Activated CD8-positive, alpha-beta T cell treated with anti-CD3 and anti-CD28 coated beads, Interleukin-2, amount 10 ng/mL, durations not matched to agents 7 days and 5 days (primary cell): ENCODE data around the gene AREL1. TPM values are rescaled to one million over a fixed set of nuclear protein-coding genes. Genes with fewer than 3 reads are reported as not detected.
"Not testable (repeated sequence)": the region's sequence is repeated elsewhere in the genome, so short reads cannot be mapped to it uniquely, and the experiment has no call there.

Experiments
- ATAC-seq: fragments of 150-1000 bp; cut with Tn5 transposase; one replicate; pipeline ENCODE4 v1.10.0; 2021; ENCODE audit warnings: moderate library complexity
- CTCF ChIA-PET: fragments of 350-600 bp; sonication (Branson Sonifier 250); formaldehyde crosslinking; loops from one replicate; lab custom pipeline; 2021; ENCODE audit warnings: antibody characterized with exemption; lab: Charles Lee
- POLR2A ChIA-PET: fragments of 350-600 bp; sonication (Branson Sonifier 250); formaldehyde crosslinking; loops from one replicate; lab custom pipeline; 2021; ENCODE audit warnings: antibody characterized with exemption; lab: Charles Lee
- DNase-seq: peaks from one replicate; pipeline ENCODE4 v3.0.0-alpha.2; 2020
- H3K27ac Mint-ChIP-seq: one replicate; pipeline ENCODE4 v1.8.0; 2021; ENCODE audit warnings: mild to moderate bottlenecking, mixed read lengths
- H3K27me3 Mint-ChIP-seq: one replicate; pipeline ENCODE4 v1.8.0; 2021; ENCODE audit warnings: low read depth, mixed read lengths
- H3K36me3 Mint-ChIP-seq: one replicate; pipeline ENCODE4 v1.8.0; 2021; ENCODE audit warnings: low read depth, mixed read lengths
- H3K4me1 Mint-ChIP-seq: one replicate; pipeline ENCODE4 v1.8.0; 2021; ENCODE audit warnings: low read depth, mixed read lengths
- H3K4me3 Mint-ChIP-seq: one replicate; pipeline ENCODE4 v1.8.0; 2021; ENCODE audit warnings: mild to moderate bottlenecking, mixed read lengths
- H3K9me3 Mint-ChIP-seq: one replicate; pipeline ENCODE4 v1.8.0; 2022; ENCODE audit warnings: mixed read lengths; ENCODE audit not compliant: insufficient read depth
- total RNA-seq, 2 experiments: library from RNA; stranded (reverse); gene quantifications; one replicate each; pipeline ENCODE4 v1.2.3, GENCODE V29; 2021

The AREL1 gene, protein sequence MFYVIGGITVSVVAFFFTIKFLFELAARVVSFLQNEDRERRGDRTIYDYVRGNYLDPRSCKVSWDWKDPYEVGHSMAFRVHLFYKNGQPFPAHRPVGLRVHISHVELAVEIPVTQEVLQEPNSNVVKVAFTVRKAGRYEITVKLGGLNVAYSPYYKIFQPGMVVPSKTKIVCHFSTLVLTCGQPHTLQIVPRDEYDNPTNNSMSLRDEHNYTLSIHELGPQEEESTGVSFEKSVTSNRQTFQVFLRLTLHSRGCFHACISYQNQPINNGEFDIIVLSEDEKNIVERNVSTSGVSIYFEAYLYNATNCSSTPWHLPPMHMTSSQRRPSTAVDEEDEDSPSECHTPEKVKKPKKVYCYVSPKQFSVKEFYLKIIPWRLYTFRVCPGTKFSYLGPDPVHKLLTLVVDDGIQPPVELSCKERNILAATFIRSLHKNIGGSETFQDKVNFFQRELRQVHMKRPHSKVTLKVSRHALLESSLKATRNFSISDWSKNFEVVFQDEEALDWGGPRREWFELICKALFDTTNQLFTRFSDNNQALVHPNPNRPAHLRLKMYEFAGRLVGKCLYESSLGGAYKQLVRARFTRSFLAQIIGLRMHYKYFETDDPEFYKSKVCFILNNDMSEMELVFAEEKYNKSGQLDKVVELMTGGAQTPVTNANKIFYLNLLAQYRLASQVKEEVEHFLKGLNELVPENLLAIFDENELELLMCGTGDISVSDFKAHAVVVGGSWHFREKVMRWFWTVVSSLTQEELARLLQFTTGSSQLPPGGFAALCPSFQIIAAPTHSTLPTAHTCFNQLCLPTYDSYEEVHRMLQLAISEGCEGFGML
- 10 to 100 TPM; 44.1 to 44.9 TPM for total RNA-seq

DNA sequence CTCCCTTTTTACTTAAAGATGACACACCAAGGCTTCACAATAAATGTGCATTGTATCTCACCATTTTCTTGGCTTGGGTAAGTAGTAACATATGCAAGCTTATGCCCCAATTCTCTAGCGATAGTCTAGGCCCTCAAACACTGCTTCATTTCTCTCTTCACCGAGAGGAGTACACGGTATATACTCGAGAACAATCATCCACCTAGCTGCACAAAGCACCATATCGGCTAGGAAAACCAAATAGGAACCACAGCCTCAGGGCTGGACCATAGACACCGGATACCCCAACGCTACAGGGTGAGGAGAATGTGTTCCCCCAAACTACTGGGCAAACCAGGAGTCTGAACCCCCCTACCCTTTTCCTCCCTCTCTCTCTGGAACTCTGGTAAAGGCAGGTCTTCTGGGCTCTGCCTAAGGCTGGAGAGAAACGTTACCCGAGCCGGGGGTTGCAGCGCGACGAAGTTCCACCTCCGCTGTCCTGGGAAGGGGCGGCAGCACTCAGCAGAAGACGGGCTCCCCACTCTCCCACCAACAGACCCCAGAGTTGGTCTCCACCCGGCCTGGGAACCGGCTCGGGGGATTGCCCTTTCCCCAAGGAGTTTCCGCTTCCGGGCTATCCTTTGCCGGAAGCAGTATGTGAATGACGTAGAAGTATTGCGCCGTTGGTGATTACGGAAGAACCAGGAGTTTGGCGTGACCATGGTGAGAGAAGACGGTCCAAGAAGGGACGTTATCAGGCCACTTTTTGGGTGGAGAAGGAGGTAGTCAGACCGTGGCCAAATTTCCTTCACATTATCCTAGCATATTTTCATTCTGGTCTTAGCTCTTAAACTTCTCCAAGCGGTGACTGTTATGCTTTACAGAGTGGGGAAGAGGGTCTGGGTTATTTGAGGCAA is at the start of gene AREL1, which contains the start of gene FCF1:
TSS of gene AREL1 (minus strand) at position 582 of the 896 bp plus-strand sequence. CDS start 27,465 bp downstream, outside the sequence.
TSS of gene FCF1 (plus strand) at position 646 of the 896 bp plus-strand sequence. CDS start at position 700, 54 bp downstream.
- H3K27me3 Mint-ChIP-seq, result no peaks in the 10 kb centered on the region
- ChIA-PET POLR2A (interaction anchor here (0.5 to 0.6 kb wide), 2 partner anchors 33 to 81 kb away, joined by 3 to 4 read pairs; no protein-coding TSS in a partner anchor), CTCF (interaction anchor here (0.7 to 1.1 kb wide), 5 partner anchors 49 to 376 kb away, joined by 3 to 5 read pairs (median 3); no protein-coding TSS in a partner anchor)
- peak within 1 kb of the TSS; percentile 93 for H3K27ac Mint-ChIP-seq
- peak; percentile 94 for ATAC-seq
- H3K36me3 Mint-ChIP-seq, result peaks cover 17% of the 10 kb centered on the region
- DNase-seq, result peak; percentile 90
- peaks cover 42% of the 10 kb centered on the region for H3K4me1 Mint-ChIP-seq
- no peaks in the 10 kb centered on the region for H3K9me3 Mint-ChIP-seq
- H3K4me3 Mint-ChIP-seq, result peak within 1 kb of the TSS; percentile 90

DNA sequence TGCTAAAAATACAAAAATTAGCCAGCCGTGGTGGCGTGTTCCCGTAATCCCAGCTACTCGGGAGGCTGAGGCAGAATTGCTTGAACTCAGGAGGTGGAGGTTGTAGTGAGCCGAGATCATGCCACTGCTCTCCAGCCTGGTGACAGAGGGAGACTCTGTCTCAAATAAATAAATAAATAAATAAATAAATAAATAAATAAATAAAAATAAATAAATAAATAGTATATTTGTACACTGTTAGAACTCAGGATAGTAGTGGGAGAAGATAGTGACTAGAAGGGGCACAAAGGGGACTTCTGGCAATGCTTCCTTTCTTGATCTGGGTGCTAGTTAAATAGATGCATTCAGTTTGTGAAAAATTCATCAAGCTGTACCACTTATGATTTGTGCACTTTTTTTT is 45.6 kb upstream of the AREL1 start:
- CTCF ChIA-PET, result interaction anchor here (1.3 kb wide), 1 partner anchor 46 kb away, joined by 5 read pairs; no protein-coding TSS in a partner anchor
- not testable (repeated sequence) for ATAC-seq

DNA sequence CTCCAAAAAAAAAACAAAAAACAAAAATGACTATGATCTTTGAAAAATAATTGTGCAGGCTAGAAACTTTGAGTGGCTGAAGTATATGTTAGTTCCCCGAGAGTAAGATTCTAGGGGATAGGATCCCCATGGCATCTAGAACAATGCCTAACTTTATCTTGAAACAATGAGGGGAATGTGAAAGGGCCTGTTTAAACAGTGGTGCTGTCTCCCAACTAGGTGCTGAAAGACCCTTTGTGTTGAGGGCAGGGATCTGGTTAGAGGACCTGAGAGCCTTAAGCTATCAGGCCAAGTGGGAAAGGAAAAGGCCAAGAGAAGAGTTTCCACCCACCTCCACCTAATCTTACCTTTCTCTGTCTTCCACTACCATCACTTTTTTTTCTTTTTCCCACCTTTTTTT is 43.4 kb upstream of the AREL1 start:
- Mint-ChIP-seq H3K4me3 (no peak overlapping the region), H3K4me1 (no peaks in the 10 kb centered on the region), H3K36me3 (no peaks in the 10 kb centered on the region), H3K27ac (no peak overlapping the region), H3K9me3 (no peaks in the 10 kb centered on the region), H3K27me3 (peaks cover 2% of the 10 kb centered on the region)
- POLR2A ChIA-PET, result no interaction called here
- ATAC-seq, result no peak
- CTCF ChIA-PET, result no interaction called here
- no peak for DNase-seq

More for the DNA sequence above, 45.6 kb upstream of the AREL1 start:
- not testable (repeated sequence) for H3K27ac Mint-ChIP-seq, H3K4me1 Mint-ChIP-seq, H3K4me3 Mint-ChIP-seq, H3K36me3 Mint-ChIP-seq, DNase-seq, H3K9me3 Mint-ChIP-seq, H3K27me3 Mint-ChIP-seq
- POLR2A ChIA-PET, result interaction anchor here (0.6 kb wide), 1 partner anchor 120 kb away, joined by 4 read pairs; no protein-coding TSS in a partner anchor

DNA sequence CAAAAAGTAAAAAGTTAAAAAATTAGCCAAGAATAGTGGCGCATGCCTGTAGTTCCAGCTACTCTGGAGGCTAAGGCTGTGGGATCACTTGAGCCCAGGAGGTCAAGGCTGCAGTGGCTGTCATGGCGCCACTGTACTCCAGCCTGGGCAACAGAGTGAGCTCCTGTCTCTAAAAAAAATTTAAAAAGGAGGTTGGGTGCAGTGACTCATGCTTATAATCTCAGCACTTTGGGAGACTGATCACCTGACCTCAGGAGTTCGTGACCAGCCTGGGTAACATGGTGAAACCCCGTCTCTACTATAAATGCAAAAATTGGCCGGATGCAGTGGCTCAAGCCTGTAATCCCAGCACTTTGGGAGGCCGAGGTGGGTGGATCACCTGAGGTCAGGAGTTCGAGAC is 42.0 kb upstream of the AREL1 start:
- no peaks in the 10 kb centered on the region for H3K9me3 Mint-ChIP-seq
- peaks cover 2% of the 10 kb centered on the region for H3K27me3 Mint-ChIP-seq
- no peaks in the 10 kb centered on the region for H3K4me1 Mint-ChIP-seq
- ChIA-PET CTCF (interaction anchor here (1.3 kb wide), 1 partner anchor 7 kb away, joined by 4 read pairs; no protein-coding TSS in a partner anchor), POLR2A (no interaction called here)
- H3K36me3 Mint-ChIP-seq, result no peaks in the 10 kb centered on the region
- H3K4me3 Mint-ChIP-seq, result no peak overlapping the region
- DNase-seq, result no peak
- no peak for ATAC-seq
- H3K27ac Mint-ChIP-seq, result no peak overlapping the region

DNA sequence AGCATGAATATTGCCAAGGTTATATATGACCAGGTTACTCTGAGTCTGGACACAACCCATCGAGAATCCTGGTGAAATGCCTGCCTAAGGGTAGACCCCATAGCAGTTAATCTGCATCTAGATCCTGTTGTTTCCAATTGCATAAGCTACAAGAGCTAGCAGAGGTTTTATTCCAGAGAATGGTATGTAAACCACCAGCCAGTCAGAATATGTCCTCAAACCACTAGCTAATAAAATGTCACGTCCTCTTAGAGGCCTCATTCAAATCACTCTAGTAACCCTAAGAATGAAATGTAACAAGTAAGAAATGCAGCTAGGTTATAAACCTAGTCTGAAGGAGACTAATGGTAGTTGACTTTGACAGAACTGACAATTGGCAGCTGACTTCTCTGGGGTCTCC is 41.3 kb upstream of the AREL1 start:
- H3K27me3 Mint-ChIP-seq, result no peaks in the 10 kb centered on the region
- H3K4me3 Mint-ChIP-seq, result no peak overlapping the region
- ATAC-seq, result no peak
- H3K4me1 Mint-ChIP-seq, result no peaks in the 10 kb centered on the region
- no peaks in the 10 kb centered on the region for H3K9me3 Mint-ChIP-seq
- no peak overlapping the region for H3K27ac Mint-ChIP-seq
- CTCF ChIA-PET, result interaction anchor here (0.9 to 1.3 kb wide), 2 partner anchors 8 to 9 kb away, joined by 3 to 4 read pairs; partner anchors contain the start of gene YLPM1
- DNase-seq, result no peak
- H3K36me3 Mint-ChIP-seq, result no peaks in the 10 kb centered on the region
- POLR2A ChIA-PET, result no interaction called here

DNA sequence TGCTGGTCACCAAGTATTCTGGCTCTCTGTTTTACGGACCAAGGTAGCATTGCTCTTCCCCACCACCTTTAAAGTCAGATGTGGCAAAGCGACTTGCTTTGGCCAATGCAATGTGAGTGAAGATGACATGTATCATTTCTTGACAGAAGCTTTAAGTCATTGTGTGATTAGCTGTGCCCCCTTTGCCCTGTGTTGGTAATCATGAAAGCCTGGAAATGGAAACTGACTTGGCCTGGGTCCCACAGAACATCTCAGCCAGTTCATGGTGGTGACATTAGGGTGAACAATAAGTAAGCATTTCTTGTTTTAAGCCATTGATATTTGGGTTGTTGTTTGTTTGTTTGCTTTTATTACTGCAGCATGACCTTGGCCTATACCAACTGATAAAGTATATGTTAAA is 34.4 kb upstream of the AREL1 start:
- CTCF ChIA-PET, result no interaction called here
- H3K36me3 Mint-ChIP-seq, result no peaks in the 10 kb centered on the region
- ATAC-seq (no peak), DNase-seq (no peak)
- POLR2A ChIA-PET, result no interaction called here
- no peak overlapping the region for H3K4me3 Mint-ChIP-seq
- no peaks in the 10 kb centered on the region for H3K27me3 Mint-ChIP-seq
- H3K4me1 Mint-ChIP-seq, result no peaks in the 10 kb centered on the region
- H3K27ac Mint-ChIP-seq, result no peak overlapping the region
- no peaks in the 10 kb centered on the region for H3K9me3 Mint-ChIP-seq

DNA sequence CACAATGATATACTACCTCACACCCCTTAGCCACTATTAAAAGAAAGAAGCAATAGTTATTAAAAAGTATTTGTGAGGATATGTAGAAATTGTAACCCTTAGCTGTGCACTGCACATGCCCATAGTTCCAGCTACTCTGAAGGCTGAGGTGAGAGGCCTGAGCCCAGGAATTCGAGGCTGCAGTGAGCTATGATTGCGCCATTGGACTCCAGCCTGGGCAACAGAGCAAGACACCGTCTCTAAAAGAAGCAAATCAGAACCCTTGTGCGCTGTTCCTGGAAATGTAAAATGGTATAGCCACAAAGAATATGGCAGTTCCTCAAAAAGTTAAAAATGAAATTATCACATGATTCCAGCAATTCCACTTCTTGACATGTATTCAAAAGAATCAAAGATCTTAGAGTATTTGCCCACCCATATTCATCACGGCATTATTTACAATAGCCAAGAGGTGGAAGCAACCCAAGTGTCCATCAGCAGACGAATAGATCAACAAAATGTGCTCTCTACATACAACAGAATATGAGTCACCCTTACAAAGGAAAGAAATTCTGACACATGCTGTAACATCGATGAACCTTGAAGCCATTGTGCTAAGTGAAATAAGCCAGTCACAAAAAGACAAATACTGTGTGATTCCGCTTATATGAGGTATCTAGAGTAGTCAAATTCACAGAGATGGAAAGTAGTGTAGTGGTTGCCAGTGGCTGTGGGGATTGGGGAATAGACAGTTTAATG is 26.6 kb upstream of the AREL1 start:
- no peaks in the 10 kb centered on the region for H3K4me1 Mint-ChIP-seq
- ATAC-seq (no peak), DNase-seq (no peak)
- CTCF ChIA-PET, result no interaction called here
- H3K27me3 Mint-ChIP-seq, result no peaks in the 10 kb centered on the region
- H3K4me3 Mint-ChIP-seq, result no peak overlapping the region
- peaks cover 28% of the 10 kb centered on the region for H3K36me3 Mint-ChIP-seq
- POLR2A ChIA-PET, result no interaction called here
- H3K9me3 Mint-ChIP-seq, result no peaks in the 10 kb centered on the region
- H3K27ac Mint-ChIP-seq, result no peak overlapping the region

DNA sequence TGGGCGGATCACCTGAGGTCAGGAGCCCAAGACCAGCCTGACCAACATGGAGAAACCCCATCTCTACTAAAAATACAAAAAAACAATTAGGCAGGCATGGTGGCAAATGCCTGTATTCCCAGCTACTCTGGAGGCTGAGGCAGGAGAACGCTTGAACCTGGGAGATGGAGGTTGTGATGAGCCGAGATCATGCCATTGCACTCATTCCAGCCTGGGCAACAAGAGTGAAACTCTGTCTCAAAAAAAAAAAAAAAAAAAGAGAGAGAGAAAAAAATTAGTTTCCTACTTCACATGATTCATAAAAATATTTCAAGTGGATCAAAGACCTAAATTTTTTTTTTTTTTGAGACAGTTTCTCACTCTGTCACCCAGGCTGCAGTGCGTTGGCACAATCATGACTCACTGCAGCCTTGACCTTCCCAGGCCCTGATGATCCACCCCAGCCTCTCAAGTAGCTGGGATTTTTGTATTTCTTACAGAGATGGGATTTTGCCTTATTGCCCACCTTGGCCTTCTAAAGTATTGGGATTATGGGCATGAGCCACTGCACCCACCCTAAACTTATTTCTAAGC is 25.0 kb upstream of the AREL1 start:
- no peaks in the 10 kb centered on the region for H3K4me1 Mint-ChIP-seq
- CTCF ChIA-PET, result no interaction called here

DNA sequence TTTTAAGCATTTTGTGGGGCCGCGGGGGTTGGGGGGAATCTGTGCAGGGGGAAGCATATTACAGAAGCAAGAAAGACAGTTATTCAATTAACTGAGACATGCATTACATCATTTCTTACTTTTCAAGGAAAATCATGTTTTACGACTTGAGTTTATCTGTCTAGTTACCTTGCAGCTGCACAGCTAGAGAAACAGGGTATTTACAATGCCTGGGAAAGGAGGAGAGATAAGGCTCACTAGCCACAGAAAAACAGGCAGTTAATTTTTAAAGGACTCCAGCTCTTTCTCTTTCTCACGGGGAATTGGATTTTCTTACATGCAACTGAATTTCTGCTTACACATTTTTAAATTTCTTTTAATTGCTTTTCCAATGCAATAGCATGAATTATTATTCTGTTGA is 22.2 kb upstream of the AREL1 start:
- ATAC-seq, result no peak
- ChIA-PET CTCF (no interaction called here), POLR2A (no interaction called here)
- peaks cover 37% of the 10 kb centered on the region for H3K36me3 Mint-ChIP-seq
- H3K4me3 Mint-ChIP-seq, result no peak overlapping the region
- no peaks in the 10 kb centered on the region for H3K9me3 Mint-ChIP-seq
- no peak for DNase-seq
- no peaks in the 10 kb centered on the region for H3K4me1 Mint-ChIP-seq
- no peaks in the 10 kb centered on the region for H3K27me3 Mint-ChIP-seq
- H3K27ac Mint-ChIP-seq, result no peak overlapping the region

More for the DNA sequence above, 25.0 kb upstream of the AREL1 start:
- H3K27me3 Mint-ChIP-seq, result no peaks in the 10 kb centered on the region
- POLR2A ChIA-PET, result no interaction called here
- no peak overlapping the region for H3K27ac Mint-ChIP-seq
- H3K36me3 Mint-ChIP-seq, result peaks cover 37% of the 10 kb centered on the region
- no peak overlapping the region for H3K4me3 Mint-ChIP-seq
- ATAC-seq (no peak), DNase-seq (no peak)
- no peaks in the 10 kb centered on the region for H3K9me3 Mint-ChIP-seq

DNA sequence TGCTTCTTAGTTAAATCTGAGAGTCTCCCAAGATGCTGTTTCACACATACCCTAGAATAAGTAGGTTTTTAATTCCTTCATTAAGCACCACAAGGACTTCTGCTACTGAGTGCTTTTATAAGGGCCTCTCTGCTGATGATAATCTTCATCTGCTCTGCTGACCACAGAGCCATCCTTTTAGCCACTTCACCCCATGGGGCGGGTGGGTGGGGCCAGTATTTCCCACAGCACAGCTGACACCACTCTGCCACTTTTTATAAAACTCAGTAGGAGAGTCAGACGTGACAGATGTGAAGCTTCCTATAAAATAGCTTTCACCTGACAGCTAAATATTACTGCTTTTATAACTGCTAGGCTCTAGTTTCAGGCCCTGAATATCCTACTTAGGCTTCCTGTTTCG is 20.3 kb upstream of the AREL1 start:
- Mint-ChIP-seq H3K36me3 (peaks cover 34% of the 10 kb centered on the region), H3K4me1 (no peaks in the 10 kb centered on the region), H3K27me3 (no peaks in the 10 kb centered on the region), H3K9me3 (no peaks in the 10 kb centered on the region), H3K4me3 (no peak overlapping the region), H3K27ac (no peak overlapping the region)
- CTCF ChIA-PET, result no interaction called here
- DNase-seq (no peak), ATAC-seq (no peak)
- POLR2A ChIA-PET, result no interaction called here
